ENCODE measurements around the gene GTF3C1.

DNA sequence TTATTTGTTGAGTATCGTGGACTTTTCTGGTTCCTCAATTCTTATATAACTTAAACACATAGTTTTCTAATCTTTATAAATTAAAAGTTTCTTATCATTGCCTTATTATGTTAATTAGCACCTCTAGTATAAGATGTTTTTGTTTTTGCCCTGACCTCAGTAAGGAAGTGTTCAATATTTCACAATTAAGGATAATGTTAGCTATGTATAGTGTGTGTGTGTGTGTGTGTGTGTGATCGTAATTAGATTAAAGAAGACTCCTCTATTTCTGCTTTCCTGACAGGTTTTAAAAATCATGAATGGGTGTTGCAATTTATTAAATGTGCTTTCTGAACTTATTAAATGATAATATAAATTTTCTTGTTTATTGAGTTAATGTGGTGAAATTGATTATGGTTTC lies 135.8 kb downstream of the GTF3C1 start:
- TF ChIP-seq POLR2A (IDR thresholded peaks at IDR 0.05): no peak
- TF ChIP-seq, protein P1, sequence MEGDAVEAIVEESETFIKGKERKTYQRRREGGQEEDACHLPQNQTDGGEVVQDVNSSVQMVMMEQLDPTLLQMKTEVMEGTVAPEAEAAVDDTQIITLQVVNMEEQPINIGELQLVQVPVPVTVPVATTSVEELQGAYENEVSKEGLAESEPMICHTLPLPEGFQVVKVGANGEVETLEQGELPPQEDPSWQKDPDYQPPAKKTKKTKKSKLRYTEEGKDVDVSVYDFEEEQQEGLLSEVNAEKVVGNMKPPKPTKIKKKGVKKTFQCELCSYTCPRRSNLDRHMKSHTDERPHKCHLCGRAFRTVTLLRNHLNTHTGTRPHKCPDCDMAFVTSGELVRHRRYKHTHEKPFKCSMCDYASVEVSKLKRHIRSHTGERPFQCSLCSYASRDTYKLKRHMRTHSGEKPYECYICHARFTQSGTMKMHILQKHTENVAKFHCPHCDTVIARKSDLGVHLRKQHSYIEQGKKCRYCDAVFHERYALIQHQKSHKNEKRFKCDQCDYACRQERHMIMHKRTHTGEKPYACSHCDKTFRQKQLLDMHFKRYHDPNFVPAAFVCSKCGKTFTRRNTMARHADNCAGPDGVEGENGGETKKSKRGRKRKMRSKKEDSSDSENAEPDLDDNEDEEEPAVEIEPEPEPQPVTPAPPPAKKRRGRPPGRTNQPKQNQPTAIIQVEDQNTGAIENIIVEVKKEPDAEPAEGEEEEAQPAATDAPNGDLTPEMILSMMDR (IDR thresholded peaks at IDR 0.05): no peak
- TF ChIP-seq EP300 (IDR thresholded peaks at IDR 0.05): no peak
- no peak for TF ChIP-seq POLR2AphosphoS5 (IDR thresholded peaks at IDR 0.05)
